Activated CD8-positive, alpha-beta memory T cell treated with anti-CD3 and anti-CD28 coated beads for 1 hour (primary cell): Measurements from ENCODE around the gene SNX33.
"Not testable (repeated sequence)": the region's sequence is repeated elsewhere in the genome, so short reads cannot be mapped to it uniquely, and the experiment has no call there.

Source experiments
- DNase-seq, 2 donors: peaks; one replicate each; pipeline ENCODE4 v3.0.0-alpha.2; 2020; ENCODE audit warnings: low read depth in 1 of 2; ENCODE audit errors: extremely low read depth in 1 of 2

Gene SNX33

GRCh38 chr15:75697523-75697922, 49.8 kb downstream of the SNX33 start:
- DNase-seq: no peak

GRCh38 chr15:75697974-75698747, 50.4 kb downstream of the SNX33 start:
- DNase-seq: not testable (repeated sequence)

GRCh38 chr15:75699517-75699916, 51.8 kb downstream of the SNX33 start:
- not testable (repeated sequence) for DNase-seq

GRCh38 chr15:75699961-75700874, 52.5 kb downstream of the SNX33 start:
- DNase-seq: not testable (repeated sequence)

GRCh38 chr15:75701071-75702003, 53.6 kb downstream of the SNX33 start:
- DNase-seq: not testable (repeated sequence)

- no peak for DNase-seq
Observed at GRCh38 chr15:75702436-75702835, 54.7 kb downstream of the SNX33 start.

GRCh38 chr15:75703440-75704262, 55.9 kb downstream of the SNX33 start:
- DNase-seq: not testable (repeated sequence)

GRCh38 chr15:75704263-75704615, 56.5 kb downstream of the SNX33 start:
- no peak for DNase-seq

- no peak for DNase-seq
Observed at GRCh38 chr15:75704618-75705017, 56.9 kb downstream of the SNX33 start.

- not testable (repeated sequence) for DNase-seq
Observed at GRCh38 chr15:75705375-75705774, 57.7 kb downstream of the SNX33 start.

- no peak for DNase-seq
Observed at GRCh38 chr15:75705854-75706681, 58.4 kb downstream of the SNX33 start.

GRCh38 chr15:75706682-75706954, 58.9 kb downstream of the SNX33 start:
- DNase-seq: no peak

GRCh38 chr15:75709458-75709857, 61.7 kb downstream of the SNX33 start:
- DNase-seq: not testable (repeated sequence)

GRCh38 chr15:75710874-75711273, 63.2 kb downstream of the SNX33 start:
- DNase-seq: not testable (repeated sequence)

- DNase-seq: not testable (repeated sequence)
Observed at GRCh38 chr15:75711495-75711894, 63.8 kb downstream of the SNX33 start.
